Endometrial microvascular endothelial cells (primary cell): Measurements from ENCODE around the gene ATP10A. TPM values are rescaled to one million over a fixed set of nuclear protein-coding genes. Genes with fewer than 3 reads are reported as not detected.

Experiments used
- in situ Hi-C: cut with HindIII; loops from 2 replicates; pipeline ENCODE4 v1.10.0; 2017; ENCODE audit warnings: low sequenced_read_pairs, low pct_unique_long_range_greater_than_20kb; ENCODE audit errors: inconsistent ontology term
- total RNA-seq: library from RNA; depleted of rRNA; stranded (reverse); fragments of >200 nt; gene quantifications from one replicate; pipeline ENCODE4 v1.2.3, GENCODE V29; 2015; ENCODE audit errors: inconsistent ontology term

Gene ATP10A
- total RNA-seq, 1 donor from 2014 or later, result 0.09 TPM

DNA sequence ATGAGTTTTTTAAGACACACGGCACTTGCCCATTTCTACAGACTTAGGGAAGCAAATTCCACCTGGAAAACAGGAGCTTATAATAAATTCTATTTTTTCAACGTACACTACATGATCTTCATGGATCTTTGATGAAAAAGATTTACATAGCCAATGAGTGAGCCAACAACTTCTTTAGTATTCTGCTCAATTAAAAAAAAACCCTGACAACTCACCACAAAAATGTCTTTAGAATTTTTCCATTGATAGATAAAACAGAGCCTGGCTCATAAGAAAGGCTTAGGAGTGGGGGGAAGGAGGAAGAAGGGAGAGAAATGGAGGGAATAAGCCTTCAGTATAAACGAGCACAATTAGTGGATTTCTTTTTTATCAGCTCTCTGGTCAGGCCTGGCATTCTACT, 126.7 kb downstream of the ATP10A start:
- in situ Hi-C loops, result no loop called here

DNA sequence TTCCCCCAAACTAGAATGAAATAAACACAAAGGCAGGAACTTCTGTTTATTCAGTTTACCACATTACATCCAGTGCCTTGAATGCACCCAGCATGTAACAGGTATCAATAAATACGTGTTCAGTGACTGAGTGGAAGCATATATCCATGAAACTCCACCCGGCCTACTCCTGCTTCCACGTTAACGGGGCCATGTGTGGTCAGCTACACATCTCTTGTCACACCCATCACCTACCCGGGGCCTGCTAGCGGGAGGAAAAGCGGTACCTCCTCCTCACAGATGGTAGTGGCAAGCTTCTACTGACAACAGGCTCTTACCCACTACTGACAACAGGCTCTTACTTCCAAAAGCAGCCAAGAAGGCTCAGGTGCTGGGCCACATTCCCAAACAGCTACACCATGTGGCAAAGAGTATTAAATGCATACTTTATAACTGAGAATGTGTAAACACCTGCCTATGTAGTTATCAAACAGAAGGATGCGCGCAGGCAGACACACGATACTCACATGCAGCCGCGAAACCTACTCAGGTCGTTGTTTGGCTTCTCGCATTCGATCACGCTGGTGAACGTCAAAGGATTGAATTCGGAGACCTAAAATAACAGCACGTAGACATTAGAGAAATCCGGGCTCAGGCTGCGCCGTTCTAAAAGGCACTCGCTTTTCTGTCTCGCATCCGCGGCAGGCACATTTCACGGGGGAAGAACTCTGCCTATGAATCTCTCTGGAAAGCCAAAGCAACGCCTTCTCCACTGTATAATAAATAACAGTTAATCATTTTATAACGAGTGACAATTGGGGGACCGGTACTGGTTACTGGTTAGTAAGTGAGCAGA, 127.4 kb downstream of the ATP10A start:
- in situ Hi-C loops, result no loop called here

DNA sequence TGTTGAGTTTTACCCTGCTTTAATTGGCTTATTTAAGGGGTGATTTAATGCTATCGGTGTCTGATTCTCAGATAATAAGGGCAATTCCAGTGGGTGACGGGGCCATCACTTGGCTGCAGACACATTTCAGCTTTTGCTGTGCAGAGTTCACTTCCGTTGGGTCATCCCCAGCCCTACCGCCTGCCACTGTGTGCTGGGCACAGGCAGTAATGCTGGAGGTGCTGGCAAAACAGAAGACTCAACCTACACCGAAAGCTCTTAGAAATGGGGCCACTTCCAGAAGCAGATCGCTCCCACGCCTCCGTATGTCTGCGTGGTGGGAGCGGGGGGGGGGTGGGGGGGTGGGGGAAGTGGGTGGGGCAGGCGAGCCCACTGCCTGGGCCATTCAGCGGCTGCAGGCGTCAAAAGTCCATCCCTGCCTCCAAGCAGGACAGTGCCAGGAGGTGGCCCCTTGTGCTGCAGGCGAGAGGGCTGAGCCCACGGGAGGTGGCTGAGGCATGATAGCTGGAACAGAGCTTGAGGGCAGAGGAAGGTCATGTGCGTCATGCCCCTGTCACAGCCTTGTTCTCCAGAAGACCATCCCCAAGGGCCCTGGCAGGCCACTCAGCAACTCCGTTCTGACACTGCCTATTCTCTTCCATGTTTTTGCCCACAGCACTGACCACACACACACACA, 128.3 kb downstream of the ATP10A start:
- in situ Hi-C loops, result no loop called here

DNA sequence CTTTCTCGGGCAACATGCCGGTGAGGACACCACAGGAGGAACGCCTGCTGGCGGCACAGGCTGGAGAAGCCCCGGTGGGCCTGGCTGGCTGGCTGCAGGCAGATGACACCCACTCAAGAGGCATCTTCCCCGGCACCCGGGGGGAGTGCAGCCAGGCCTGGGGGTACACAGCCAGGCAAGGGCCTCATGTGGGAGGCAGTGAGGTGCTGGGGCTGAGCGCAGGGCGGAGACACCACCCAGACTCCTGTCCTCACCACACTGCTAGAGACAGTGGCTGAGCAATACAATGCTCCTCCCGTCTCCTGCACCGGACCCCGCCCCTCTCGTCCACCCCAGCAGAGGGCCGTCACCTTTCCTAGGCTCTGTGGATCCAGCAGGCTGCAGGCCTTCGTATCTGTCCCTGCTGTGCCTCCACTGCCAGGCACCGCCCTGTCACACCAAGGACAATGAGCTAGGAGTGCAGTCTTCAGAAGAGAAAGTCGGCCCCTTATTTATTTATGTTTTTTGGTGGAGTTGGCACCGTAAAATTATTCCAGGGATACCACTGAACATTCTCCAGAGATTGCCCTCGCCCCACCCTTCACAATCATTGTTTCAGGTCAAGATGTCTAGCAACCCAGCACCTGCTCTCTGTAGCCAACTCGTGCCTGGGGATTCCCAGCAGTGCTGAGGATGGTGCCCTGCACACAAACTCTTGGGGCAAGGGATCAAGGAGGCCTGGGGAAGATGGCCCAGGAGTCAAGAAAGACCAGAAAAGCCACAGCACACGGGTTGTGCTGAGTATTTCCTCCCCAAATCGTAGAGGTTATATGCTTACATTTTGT, 129.1 kb downstream of the ATP10A start:
- in situ Hi-C loops, result no loop called here

DNA sequence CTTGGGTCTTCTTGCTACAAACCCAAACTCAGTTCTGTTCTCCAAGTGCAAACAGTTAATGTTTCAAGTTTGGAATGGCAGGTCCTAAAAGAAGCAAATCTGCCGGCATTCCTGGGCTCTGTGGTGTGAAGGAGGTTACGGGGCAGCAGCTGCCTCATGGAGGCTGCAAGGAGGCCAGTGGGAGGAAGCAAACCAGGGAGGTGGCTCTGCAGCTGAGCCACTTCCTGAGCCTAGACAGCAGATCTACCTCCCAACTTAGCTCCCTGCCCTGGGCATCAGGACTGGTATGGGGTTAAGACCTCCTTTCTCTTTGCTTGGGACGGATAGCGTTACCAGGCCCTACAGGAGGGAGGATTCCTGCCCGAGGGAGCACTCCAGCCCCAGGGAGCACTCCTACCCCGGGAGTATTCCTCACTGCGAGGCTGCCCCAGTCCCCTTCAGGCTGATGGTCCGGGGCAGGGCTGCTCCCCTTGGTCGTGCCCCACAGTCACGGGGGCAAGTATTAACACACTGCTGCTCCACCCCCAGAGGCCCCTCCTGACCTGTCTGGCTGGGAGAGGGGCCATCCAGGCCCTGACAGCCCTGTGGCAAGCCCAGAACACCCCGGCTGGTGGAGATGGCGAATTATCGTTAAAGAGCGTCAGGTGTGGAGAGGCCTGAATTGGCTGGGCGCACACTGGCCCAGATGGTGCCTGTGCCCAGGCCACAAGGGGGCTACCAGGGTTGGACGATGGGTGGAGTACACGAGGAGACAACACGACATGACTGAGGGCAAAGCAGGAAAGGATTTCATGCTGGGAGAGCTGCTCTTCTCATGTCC, 129.9 kb downstream of the ATP10A start:
- in situ Hi-C loops, result no loop called here

DNA sequence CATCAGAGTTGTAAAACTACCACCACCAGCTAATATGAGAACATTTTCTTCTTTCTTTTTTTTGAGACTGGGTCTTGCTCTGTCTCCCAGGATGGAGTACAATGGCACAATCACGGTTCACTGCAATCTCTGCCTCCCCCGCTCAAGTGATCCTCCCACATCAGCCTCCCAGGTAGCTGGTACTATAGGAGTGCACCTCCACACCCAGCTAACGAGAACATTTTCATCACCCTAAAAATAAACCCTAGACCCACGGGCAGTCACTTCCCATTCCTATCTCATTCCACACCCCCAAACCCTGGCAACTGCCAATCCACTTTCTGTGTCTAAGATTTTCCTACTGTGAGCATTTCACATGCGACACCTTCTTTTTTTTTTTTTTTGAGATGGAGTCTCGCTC, 130.9 kb downstream of the ATP10A start:
- in situ Hi-C loops, result no loop called here

DNA sequence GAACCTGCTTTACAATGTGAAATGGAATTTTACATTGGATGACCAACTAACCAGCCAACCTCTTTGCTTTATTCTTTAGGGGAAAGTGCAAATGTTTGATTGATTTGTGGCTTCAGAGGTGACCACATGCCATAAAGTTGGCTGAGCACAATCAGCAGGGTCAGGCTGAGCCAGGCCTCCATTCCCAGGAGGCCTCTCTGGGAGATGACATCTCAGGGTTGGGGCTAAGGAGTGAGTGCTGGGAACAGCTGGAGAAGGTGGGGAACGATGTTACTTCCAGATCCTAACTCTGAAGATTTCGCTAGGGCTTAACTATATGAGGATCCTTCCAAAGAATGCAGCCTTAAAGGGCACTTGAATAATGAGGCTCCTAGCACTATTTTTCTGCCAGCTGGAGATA, 131.7 kb downstream of the ATP10A start:
- in situ Hi-C loops, result no loop called here

DNA sequence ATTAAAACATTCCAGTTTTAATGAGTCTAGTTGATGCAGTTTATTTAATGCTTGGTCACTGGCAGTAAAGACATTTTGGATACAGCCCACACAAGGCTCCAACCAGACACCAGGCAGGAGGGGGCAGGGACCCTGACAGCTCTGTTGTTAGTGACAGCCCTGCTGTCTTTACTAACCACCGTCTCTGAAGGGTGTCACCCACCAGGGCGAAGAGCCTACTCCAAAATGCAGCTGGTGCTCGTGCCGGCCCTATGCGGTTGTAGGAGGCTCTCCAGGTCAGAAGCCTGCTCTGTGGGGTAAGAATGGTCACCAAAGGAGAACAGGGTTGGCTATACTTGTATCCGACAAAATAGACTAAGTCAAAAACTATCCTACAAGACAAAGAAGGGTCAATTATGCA, 132.2 kb downstream of the ATP10A start:
- in situ Hi-C loops, result no loop called here

DNA sequence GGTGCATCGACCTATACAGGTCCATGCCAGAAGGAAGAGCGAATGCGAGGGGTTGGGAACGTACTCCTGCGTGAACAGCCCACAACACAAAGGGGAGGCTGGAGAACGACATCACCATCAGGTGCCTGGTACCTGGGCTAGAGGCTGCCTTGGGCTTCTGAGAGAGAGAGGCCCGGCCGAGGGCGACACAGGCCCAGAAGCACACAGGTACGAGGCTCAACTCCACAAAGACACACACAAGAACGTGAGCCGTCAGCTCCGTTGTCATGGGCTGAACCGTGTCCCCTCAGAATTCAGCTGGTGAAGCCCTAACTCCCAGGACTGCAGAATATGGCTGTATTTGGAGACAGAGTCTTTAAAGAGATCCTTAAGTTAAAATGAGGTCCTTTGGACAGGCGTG, 134.3 kb downstream of the ATP10A start:
- in situ Hi-C loops, result no loop called here

DNA sequence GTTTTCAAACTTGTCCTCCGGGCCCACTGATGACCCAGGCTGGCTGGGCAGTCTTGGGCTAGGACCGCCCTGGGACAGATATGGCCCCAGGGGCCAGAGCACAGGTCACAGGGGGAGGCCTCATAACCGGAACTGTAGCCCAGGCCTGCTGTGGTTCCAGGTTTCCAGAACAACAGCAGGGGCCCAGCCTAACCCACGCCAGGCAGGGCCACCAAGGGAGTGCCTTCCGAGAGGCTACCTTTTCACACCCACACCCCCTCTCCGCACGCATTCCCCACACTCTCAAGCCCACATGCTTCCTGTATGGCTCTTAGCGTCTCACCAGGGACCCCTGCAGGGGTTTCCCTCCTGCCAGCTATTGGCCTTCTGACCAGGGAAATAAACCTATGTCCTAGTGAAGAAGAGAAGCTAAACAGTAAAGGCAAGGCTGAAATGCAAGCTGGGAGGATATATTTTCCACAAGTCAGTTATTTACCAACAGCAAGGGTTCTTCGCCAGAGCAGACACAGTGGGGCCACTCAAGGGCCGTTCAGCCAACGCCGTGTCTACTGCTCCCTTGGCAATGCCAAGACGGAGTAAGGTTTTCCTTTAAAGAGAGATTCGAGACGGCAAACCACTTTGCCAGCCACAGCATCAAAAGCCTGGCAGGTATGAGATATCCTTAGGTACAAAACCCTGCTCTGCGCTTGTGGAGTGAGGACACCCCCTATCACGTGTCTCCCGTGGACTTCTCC, 135.1 kb downstream of the ATP10A start:
- in situ Hi-C loops, result no loop called here

DNA sequence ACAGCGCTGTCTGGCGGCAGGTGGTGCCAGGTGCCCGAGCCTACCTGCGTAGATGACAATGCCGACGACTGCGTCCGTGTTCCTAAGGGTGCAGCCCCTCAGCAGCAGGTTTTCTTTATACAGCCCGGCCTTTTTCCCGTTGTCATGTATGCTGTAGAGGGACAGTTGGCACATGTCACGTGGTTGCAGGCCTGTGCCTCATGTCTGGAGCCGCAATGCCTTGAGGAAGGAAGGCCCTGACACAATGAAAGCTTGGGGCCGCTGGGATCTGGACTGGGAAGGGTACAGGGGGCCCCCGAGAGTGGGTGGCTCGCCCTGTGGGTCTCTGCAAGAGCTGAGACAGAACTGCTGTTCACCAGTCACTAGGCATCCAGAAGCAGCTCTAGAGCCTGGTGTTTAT, 136.0 kb downstream of the ATP10A start:
- in situ Hi-C loops, result no loop called here

DNA sequence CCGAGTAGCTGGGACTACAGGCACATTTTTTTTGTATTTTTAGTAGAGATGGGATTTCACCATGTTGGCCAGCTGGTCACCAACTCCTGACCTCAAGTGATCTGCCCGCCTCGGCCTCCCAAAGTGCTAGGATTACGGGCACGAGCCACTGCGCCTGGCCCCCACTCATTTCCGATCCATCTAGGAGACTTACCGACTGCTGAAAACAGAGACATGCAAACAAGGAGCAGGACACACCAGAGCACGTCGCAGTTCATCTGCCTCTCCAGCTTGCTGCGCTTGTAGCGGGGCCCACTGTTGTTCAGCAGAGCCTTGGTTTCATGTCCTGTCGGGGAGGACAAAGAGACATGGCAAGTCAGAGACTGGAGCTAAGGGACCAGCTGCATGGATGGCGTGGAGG, 137.4 kb downstream of the ATP10A start:
- in situ Hi-C loops, result no loop called here

DNA sequence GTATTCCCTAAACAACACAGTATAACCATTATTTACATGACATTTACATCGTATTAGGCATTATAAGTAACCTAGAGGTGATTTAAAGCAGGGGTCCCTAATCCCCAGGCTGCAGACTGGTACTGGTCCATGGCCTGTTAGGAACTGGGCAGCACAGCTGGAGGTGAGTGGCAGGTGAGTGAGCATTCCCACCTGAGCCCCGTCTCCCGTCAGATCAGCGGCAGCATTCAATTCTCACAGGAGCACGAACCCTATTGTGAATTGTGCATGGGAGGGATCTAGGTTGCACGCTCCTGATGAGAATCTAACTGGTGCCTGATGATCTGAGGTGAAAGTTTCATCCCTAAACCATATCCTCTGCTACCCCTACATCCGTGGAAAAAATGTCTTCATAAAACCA, 138.2 kb downstream of the ATP10A start:
- in situ Hi-C loops, result no loop called here

DNA sequence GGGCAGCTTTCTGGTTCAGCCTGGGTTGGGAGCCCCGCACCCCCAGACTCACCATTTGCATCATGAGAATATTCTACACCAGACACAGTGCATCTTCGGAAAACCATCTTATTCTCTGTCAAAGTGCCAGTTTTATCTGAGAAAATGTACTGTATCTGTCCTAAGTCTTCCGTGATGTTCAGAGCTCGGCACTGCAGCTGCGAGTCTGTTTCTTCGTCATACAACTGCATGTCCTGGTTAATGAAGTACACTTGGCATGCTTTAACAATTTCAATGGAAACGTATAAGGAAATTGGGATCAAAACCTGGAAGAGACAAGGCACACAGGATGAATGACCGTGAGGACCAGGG, 141.5 kb downstream of the ATP10A start:
- in situ Hi-C loops, result no loop called here

DNA sequence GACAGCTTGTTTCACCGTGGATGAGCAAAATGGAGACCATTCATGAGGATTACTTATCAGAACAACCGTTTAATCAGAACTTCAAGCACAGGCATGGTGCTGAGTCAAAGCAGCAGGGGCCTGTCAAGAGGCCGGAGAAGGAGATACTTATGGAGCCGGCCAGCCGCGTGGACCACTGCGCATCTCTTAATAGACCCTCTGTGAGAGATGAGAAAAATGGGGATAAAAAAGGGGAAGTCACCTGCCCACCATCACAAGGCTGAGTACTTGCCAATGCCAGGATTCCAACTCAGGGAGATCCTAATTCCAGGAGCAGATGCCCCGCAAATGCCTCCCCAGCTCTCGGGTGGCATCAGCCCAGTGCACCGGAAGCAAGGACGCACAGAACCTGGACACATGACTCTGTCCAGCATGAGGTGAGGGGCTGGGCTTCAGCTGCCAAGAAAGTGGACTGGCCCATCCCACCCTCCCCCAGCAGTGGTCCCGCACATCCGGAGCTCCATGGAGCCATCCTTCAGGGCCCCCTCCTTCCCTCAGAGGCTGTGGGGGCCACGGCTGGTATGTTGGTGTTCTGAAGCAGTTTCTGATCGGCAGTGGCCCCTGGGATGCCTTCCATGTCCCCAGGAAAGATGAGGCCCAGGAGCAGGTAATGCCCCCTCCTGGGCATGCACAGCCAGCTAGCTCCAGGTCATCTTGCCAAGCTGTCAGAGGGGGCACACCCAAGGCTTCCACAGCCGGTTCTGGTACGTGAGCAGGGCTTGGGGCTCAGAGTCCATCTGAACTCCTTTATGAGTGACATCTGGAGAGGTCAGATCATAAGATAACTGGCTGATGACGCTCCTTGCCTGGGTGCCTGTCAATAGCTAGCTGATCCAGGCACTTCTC, 143.8 kb downstream of the ATP10A start:
- in situ Hi-C loops, result no loop called here

DNA sequence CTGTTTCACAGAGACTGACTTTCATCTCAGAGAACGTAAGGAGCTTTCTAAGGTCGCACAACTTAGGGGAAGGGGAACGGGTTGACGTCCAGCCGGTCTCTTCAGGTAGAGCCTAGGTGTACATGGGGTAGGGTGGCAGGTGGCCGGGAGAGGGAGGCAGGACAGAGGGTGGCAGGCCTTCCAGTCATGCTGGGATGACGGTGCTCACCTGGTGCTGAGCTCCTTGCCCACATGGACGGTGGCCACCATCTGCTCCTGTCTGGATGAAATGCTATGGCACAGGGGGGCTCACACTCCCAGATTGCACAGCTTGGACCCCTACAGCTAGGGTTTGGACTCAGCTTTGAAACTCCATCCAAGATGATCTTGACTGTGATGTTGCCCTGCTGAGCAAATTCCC, 144.5 kb downstream of the ATP10A start:
- in situ Hi-C loops, result no loop called here

DNA sequence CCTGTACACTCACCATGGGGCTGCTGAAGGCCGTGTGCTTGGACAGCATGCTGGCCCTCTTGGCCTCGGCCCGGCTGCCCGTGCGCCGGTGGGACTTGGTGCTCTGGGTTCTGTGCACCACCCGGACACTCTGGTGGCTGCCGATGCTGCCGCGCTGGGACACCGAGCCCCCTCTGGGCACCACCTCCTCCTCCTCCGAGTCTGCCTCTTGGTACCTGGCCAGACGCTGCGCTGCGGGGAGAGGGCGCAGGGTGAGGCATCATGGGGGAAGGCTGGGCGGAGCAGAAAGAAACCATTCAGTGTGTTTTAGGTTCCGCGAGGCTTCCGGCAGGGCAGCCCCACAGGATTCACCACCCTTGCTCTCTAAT, 145.0 kb downstream of the ATP10A start:
- in situ Hi-C loops, result no loop called here
